SK-N-SH treated with all-trans-retinoic acid at 6 μM for 48 hours (cell line): ENCODE data around the gene NTMT1.

Source experiments
- ARNTL ChIP-seq: fragments of 450-650 bp; formaldehyde crosslinking; IDR thresholded peaks from 2 replicates; pipeline ENCODE4 v1.5.0; 2020; ENCODE audit warnings: low read depth, mild to moderate bottlenecking, moderate library complexity, borderline replicate concordance
- BACH2 ChIP-seq: fragments of 250-450 bp; sonication (Bioruptor Pico); IDR thresholded peaks from 2 replicates; pipeline ENCODE4 v1.9.0; 2021; ENCODE audit warnings: mild to moderate bottlenecking, borderline replicate concordance
- CSDC2 ChIP-seq: fragments of 250-450 bp; sonication (Bioruptor Pico); IDR thresholded peaks from 2 replicates; pipeline ENCODE4 v1.5.0; 2020; ENCODE audit warnings: mild to moderate bottlenecking, moderate library complexity
- ESRRG ChIP-seq: fragments of 250-450 bp; sonication (Bioruptor Pico); IDR thresholded peaks from 2 replicates; pipeline ENCODE4 v1.6.1; 2021; ENCODE audit warnings: mild to moderate bottlenecking
- GLIS3 ChIP-seq: fragments of 250-450 bp; sonication (Bioruptor Pico); IDR thresholded peaks from 2 replicates; pipeline ENCODE4 v1.5.0; 2020; ENCODE audit warnings: mild to moderate bottlenecking, moderate library complexity
- TCF4 ChIP-seq: fragments of 250-450 bp; sonication (Bioruptor Pico); IDR thresholded peaks from 2 replicates; pipeline ENCODE4 v1.8.0; 2021; ENCODE audit warnings: mild to moderate bottlenecking, moderate library complexity, borderline replicate concordance
- ZC3H10 ChIP-seq: fragments of 250-450 bp; sonication (Bioruptor Pico); IDR thresholded peaks from 2 replicates; pipeline ENCODE4 v1.5.1; 2021; ENCODE audit warnings: mild to moderate bottlenecking, moderate library complexity
- ZFP30 ChIP-seq: fragments of 450-650 bp; formaldehyde crosslinking; IDR thresholded peaks from 2 replicates; pipeline ENCODE4 v1.5.0; 2022; ENCODE audit warnings: mild to moderate bottlenecking, moderate library complexity
- TF ChIP-seq, protein P1 (sequence below): fragments of 250-450 bp; sonication (Bioruptor Pico); IDR thresholded peaks from 2 replicates; pipeline ENCODE4 v1.5.1; 2020; ENCODE audit warnings: low read depth, mild to moderate bottlenecking, moderate library complexity
- TF ChIP-seq, protein P2 (sequence below): fragments of 250-450 bp; sonication (Bioruptor Pico); IDR thresholded peaks from 2 replicates; pipeline ENCODE4 v1.8.0; 2021; ENCODE audit warnings: low read depth, mild to moderate bottlenecking, moderate library complexity, borderline replicate concordance
- TF ChIP-seq, protein P3 (sequence below): fragments of 250-450 bp; sonication (Bioruptor Pico); IDR thresholded peaks from 2 replicates; pipeline ENCODE4 v1.5.1; 2021; ENCODE audit warnings: mild to moderate bottlenecking, moderate library complexity

DNA sequence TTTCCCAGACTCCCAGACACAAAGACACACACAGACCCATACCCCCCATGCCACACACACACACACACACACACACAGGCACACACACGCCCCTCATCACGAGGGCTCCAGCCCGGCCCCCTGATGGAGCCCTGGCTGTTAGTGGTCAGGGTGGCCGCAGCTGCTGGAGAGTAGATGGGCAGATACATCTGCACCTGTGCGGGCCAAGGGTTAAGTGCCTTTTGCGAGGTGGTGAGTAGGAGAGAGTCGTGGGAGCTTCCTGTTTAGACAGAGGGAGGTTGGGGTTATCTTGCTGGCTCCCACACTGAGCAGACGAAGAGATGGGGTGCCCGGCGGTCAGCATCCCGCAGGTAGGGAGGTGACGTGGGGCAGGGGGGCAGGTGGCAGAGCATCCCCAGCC, 47.6 kb downstream of the NTMT1 start:
- no peak for TF ChIP-seq CSDC2
- no peak for TF ChIP-seq ZFP30 (CRISPR knock-in tag)
- TF ChIP-seq ZC3H10: no peak
- TF ChIP-seq GLIS3 (CRISPR knock-in tag): no peak
- no peak for TF ChIP-seq ARNTL
- TF ChIP-seq, protein P1, sequence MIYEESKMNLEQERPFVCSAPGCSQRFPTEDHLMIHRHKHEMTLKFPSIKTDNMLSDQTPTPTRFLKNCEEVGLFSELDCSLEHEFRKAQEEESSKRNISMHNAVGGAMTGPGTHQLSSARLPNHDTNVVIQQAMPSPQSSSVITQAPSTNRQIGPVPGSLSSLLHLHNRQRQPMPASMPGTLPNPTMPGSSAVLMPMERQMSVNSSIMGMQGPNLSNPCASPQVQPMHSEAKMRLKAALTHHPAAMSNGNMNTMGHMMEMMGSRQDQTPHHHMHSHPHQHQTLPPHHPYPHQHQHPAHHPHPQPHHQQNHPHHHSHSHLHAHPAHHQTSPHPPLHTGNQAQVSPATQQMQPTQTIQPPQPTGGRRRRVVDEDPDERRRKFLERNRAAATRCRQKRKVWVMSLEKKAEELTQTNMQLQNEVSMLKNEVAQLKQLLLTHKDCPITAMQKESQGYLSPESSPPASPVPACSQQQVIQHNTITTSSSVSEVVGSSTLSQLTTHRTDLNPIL (CRISPR knock-in tag): no peak
- TF ChIP-seq BACH2 (CRISPR knock-in tag): no peak
- TF ChIP-seq TCF4 (CRISPR knock-in tag): no peak
- TF ChIP-seq, protein P2, sequence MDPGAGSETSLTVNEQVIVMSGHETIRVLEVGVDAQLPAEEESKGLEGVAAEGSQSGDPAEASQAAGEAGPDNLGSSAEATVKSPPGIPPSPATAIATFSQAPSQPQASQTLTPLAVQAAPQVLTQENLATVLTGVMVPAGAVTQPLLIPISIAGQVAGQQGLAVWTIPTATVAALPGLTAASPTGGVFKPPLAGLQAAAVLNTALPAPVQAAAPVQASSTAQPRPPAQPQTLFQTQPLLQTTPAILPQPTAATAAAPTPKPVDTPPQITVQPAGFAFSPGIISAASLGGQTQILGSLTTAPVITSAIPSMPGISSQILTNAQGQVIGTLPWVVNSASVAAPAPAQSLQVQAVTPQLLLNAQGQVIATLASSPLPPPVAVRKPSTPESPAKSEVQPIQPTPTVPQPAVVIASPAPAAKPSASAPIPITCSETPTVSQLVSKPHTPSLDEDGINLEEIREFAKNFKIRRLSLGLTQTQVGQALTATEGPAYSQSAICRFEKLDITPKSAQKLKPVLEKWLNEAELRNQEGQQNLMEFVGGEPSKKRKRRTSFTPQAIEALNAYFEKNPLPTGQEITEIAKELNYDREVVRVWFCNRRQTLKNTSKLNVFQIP: no peak
- TF ChIP-seq, protein P3, sequence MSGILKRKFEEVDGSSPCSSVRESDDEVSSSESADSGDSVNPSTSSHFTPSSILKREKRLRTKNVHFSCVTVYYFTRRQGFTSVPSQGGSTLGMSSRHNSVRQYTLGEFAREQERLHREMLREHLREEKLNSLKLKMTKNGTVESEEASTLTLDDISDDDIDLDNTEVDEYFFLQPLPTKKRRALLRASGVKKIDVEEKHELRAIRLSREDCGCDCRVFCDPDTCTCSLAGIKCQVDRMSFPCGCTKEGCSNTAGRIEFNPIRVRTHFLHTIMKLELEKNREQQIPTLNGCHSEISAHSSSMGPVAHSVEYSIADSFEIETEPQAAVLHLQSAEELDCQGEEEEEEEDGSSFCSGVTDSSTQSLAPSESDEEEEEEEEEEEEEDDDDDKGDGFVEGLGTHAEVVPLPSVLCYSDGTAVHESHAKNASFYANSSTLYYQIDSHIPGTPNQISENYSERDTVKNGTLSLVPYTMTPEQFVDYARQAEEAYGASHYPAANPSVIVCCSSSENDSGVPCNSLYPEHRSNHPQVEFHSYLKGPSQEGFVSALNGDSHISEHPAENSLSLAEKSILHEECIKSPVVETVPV: no peak
- no peak for TF ChIP-seq ESRRG (CRISPR knock-in tag)
